ENCODE results near the gene GRB14.
"Not testable (repeated sequence)": the region's sequence is repeated elsewhere in the genome, so short reads cannot be mapped to it uniquely, and the experiment has no call there.

GRB14 gene

DNA sequence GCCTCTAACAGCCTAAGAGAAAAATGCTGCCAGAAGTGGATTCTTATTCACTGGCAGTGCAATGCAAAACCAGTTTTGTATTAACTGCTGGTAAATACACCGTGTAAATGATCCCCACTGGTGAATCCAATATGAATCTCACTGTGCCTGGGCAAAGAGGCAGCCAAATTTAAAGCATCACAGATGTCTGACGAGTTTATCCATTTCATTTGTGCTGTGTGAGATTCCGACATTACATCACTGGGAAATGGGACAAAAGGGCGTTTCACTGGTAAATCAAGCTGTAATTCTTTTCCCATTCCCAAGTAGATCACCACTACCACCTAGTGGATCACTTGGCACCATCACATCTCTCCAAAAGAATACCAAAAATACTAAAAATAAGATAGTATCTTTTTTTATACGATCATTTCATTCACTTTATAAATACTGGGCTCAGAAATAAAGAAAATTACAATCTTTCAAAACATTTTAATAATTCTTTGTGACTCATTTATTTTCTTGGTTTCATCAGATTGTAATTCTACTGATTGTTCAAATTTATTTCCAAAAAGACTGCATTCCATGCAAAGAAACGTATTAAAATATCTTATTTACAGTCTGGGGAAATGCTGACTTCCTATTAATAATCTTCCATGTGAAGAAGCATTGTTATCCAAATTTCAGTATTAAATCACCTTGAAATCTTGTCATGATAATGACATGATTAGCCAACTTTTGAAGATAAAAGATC lies 125.6 kb downstream of the GRB14 start:
- DNase-seq (ENCODE audit: low read depth in 2 of 2) = no peak

DNA sequence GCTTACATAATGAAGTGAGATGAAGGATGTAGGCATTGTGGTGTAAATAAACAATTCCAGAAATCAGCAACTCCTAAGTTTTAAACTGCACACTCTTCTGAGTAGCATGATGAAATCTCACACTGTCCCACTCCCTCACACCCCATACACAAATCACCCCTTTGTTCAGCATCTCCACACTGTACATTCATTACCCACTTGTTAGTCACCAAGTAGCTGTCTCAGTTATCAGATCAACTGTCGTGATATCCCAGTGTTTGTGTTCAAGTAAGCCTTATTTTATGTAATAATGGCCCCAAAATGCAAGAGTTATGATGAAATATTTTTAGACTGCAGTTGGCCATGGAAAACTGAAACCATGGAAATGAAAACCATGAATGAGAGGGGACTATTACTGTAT lies 135.7 kb downstream of the GRB14 start:
- no peak for DNase-seq (ENCODE audit: low read depth in 2 of 2)

DNA sequence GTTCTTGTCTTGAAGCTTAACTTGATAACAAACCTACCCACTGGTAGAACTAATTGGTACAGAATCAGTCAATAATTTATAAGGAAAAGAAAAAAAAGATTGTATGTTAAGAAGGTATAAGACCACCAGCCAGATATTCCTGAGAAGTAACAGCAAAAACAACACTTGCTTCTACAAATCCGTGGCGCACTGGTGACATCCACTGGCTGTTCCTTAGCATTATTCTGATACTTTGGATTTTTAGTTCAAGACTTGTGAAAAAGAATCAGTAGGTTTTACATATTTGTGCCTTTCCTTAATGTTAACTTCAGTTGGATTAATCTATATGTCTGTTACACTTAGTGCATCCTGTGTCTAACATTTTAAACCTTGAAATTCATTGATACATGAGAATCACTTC lies 141.8 kb downstream of the GRB14 start:
- DNase-seq (ENCODE audit: low read depth in 2 of 2) = no peak

DNA sequence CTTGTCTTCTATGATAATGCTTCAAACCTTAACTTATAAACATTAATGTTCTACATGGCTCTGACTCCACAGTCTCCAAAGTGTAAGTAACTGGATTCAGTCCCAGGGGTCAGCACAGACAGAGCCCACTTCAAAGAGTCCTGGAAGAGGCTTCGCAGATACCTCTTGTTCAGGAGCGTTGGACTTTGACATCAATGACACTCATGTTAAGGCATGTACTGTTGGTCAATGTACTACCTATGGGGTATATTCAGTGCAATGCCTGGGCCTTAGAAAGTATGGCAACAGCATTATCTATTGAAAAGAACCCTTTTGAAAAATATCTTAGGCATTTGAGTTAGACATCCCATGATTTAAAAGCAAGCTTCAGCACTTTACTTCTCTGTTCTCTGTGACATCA lies 143.1 kb downstream of the GRB14 start:
- no peak for DNase-seq (ENCODE audit: low read depth in 2 of 2)

DNA sequence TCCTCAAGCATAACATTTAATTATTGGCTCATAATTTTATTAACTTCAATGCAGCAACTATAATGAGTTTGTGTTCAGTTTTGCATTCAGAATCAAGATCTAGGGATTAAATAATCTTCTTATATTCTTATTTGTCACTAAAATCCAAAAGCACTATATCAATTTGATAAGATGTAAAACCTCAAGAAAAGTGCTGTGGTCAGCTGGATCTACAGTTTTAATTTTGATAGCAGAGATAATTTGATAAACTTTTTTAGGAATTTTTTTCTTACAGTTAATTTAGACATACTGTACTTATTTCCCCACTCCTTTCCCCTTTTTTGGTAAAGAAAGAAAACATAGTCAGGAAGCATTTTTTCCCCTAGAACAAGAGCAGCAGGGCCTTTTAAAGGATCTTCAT lies 146.4 kb downstream of the GRB14 start:
- DNase-seq (ENCODE audit: low read depth in 2 of 2) = no peak

DNA sequence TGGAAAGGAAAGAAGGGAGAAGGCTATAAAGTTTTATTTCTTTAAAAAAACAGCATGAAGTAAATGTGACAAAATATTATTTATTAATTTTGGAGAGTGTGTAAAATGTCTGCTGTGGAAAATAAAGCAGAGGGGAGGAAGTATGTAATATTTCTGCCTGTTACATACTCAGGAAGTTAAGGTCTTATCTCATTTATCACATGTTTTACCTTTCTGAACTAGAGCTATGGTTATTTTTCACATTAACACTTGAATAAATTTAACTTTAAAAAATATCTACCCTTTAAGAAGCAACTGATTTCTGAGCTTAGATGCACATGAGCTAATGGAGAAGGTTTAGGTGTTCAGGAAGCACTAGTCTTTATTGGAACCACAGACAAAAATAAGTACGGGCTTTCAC lies 148.3 kb downstream of the GRB14 start:
- no peak for DNase-seq (ENCODE audit: low read depth in 2 of 2)

DNA sequence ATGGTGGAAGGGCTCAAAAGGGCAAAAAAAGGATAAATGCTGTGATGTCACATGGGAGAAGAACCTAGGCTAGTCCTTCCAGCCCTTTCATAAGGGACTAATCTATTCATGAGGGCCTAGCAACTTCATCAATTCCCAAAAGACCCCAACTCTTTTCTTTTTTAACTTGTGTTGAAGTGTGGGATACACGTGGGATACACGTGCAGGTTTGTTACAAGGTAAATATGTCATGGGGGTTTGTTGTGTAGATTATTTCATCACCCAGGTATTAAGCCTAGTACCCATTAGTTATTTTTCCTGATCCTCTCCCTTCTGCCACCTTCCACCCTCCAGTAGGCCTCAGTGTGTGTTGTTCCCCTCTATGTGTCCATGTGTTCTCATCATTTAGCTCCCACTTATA lies 156.2 kb downstream of the GRB14 start:
- DNase-seq (ENCODE audit: low read depth in 2 of 2) = not testable (repeated sequence)

DNA sequence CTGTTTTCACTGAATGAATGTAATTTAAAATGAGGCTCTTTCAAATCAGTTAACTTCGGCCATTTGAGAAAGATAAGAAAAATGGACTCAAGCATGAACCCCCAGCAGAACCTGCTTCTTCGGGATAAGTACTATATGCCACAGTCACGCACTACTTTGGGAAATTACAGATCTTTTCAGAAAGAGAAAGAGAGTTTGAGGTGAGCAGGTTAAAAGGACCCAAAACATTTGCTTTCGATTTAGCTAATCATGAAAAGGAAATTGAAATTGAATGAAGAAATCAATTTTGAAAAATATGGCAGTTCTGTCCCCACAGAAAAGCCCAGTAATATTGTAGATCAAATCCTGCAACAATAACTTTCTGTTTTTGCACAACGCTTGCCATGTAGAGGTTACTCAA lies 156.9 kb downstream of the GRB14 start:
- no peak for DNase-seq (ENCODE audit: low read depth in 2 of 2)

DNA sequence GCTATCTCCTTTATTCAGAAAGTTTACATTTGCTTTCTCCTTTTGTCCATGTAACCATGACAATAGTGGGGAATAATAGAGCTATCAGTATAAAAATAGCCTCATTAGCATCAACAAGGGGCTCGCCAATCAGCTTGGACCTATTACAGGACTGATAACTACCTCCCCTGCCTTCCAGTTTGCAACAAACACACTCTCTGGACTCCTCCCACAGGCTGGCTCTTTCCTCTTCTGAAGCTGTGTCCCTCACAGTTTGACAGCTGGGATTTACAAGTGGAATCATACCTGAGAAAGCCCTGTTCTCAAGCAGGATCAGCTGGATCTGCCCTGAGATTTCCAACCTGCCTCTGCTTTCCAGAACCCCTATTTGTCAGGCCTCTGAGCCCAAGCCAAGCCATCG lies 162.5 kb downstream of the GRB14 start:
- DNase-seq (ENCODE audit: low read depth in 2 of 2) = no peak

DNA sequence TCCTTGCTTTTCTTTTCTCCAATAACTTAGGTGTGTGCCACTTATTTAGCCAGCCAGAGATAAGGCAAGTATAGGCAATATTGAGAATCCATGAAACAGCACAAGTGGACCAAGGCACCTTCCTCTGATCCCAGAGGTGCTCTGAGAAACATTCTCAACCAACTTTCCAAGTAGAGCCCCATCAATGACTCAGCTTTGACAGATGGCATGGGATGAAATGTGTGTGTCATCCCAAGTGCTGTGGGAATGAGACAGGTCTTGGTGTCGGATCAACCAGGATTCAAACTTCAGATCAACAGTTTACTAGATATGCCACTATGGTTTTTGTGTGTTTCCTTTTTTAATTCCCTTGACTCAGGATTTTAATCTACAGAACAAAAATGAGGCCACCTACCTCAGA lies 164.0 kb downstream of the GRB14 start:
- DNase-seq (ENCODE audit: low read depth in 2 of 2) = no peak

DNA sequence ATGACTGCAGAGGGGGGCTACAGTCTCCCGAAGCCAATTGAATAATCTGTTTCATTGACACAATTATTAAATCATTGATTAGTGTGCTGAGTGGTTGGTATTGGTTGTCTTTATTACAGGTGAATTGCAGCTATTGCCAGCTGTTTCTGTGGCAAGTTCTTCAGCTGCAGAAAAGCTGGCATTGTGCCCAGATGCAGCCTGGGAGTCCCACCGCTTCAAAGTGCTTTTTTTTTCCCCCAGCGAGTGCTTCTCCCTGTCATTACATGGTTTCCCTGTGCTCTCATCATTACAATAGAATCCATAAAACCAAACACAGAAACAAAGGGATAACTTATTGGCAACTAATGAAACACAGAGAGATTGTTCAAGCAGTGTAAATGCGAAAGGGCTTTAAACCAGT lies 164.7 kb downstream of the GRB14 start:
- no peak for DNase-seq (ENCODE audit: low read depth in 2 of 2)

DNA sequence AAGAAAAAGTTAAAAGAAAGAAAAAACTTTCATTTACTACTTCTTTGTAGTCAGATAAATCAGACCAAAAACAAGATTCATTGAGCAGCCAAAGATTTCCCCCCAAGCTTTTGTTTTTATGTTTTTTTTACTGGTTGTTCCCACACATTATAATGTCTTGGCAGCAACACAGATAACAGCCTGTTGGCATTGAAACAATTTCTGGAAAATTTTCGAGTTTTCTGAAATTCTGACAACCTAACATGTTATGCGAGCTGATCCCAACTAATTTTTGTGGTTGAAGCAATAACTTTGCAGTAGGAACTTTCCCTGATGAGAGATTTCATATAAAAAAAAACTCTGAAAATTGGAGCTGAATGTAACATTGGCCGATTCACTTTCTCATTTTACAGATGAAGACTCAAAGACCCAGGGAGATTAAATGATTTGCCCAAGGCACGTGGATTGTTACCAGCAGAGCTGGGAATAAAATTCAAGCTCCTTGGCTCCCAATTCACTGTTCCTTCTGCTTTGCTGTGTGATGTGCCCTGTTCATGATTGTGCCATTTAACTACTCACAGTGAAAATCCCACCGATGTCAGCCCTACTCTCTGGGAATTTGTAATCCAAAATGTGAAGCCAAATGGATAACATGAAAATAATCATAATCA lies 167.5 kb downstream of the GRB14 start:
- no peak for DNase-seq (ENCODE audit: low read depth in 2 of 2)

DNA sequence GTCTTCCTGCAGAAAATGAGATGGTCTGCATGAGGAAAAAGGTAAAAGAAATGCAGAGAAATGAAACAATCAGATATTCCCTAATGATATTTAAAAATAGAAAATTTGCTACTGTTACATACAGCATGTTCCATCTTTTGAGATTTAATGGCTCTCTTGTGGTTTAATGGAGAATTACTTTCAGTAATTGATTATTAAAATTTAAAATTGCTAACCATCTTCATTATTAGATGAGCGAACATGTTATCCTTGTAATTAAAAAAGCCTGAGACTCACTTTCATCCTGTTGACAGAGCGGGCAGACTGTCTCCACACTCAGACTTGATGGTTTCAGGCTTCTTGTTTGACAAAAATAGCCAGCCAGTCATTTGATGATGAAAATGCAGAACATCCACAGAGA lies 171.0 kb downstream of the GRB14 start:
- no peak for DNase-seq (ENCODE audit: low read depth in 2 of 2)

DNA sequence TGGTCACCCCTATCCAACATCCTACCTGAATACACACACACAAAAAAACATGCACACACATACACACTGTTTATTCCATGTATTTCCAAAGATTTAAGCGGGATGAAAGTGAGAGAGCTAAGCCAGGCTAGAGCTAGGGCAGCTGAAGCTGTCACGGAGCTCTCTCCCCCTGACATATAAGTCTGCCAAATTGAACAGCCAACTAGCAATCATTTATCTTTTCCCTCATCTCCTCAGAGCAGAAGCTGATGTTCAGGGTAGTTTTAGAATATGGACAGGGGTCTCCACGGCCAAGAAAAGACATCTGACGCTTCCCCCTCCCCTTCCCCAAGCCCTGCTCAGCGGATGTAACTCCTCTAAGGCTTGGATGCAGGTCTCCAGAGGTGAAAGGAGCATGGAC lies 171.6 kb downstream of the GRB14 start:
- no peak for DNase-seq (ENCODE audit: low read depth in 2 of 2)

DNA sequence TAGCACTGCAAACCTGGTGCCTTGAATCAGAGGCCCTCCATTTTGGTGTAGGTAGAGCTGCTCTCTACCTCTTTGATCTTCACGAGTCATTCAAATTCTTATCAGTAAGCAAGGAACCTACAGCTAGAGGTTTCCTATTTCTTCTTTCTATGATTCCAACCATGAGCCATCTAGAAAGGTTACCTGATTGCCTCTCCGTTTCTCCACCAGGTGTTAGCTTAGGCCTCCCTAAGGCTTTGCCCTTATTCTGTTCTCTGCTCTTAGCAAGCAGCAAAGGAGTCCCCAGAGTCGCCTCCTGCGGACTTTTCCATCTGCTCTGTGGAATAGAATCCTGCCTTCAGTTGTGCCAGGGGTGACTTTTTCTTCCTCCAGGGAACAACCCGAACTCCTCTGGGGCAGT lies 173.6 kb downstream of the GRB14 start:
- no peak for DNase-seq (ENCODE audit: low read depth in 2 of 2)
